ENCODE measurements around the gene METTL6. TPM values are rescaled to one million over a fixed set of nuclear protein-coding genes. Genes with fewer than 3 reads are reported as not detected.
A peak's percentile ranks its signal among the peaks of the same experiment; 100 is the strongest.

METTL6 gene
- total RNA-seq, 1 donor from 2014 or later: 16.0 TPM

DNA sequence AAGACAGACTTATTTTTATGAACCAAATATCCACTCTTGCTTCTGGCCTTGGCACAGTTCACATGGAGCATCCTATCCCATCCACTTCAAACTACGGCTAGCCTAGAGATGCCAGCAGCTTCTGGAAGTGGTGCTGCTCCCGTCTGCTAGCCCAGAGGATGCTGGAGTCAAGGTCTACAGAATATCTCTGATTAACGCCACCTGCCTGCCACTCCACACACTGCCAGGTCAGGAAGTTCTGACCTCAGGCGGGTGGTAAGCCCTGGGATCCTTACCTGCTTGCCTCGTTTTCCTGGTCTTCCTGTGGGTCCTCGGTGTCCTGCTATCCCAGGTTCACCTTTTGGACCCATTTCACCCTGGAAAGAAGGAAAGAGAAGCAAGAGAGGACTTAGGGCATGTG, 42.9 kb upstream of the METTL6 start:
- Mint-ChIP-seq H3K36me3 (ENCODE audit: low read depth, unreplicated experiment) (no peaks in the 10 kb centered on the region), H3K27ac (ENCODE audit: unreplicated experiment) (no peak overlapping the region), H3K9me3 (ENCODE audit: unreplicated experiment) (no peaks in the 10 kb centered on the region), H3K4me1 (ENCODE audit: unreplicated experiment) (peaks cover 5% of the 10 kb centered on the region), H3K4me3 (ENCODE audit: unreplicated experiment) (no peak overlapping the region), H3K27me3 (ENCODE audit: unreplicated experiment) (no peaks in the 10 kb centered on the region)
- no peak for DNase-seq (ENCODE audit: low spot score)
- TF ChIP-seq, protein P1, sequence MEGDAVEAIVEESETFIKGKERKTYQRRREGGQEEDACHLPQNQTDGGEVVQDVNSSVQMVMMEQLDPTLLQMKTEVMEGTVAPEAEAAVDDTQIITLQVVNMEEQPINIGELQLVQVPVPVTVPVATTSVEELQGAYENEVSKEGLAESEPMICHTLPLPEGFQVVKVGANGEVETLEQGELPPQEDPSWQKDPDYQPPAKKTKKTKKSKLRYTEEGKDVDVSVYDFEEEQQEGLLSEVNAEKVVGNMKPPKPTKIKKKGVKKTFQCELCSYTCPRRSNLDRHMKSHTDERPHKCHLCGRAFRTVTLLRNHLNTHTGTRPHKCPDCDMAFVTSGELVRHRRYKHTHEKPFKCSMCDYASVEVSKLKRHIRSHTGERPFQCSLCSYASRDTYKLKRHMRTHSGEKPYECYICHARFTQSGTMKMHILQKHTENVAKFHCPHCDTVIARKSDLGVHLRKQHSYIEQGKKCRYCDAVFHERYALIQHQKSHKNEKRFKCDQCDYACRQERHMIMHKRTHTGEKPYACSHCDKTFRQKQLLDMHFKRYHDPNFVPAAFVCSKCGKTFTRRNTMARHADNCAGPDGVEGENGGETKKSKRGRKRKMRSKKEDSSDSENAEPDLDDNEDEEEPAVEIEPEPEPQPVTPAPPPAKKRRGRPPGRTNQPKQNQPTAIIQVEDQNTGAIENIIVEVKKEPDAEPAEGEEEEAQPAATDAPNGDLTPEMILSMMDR (IDR thresholded peaks at IDR 0.05; ENCODE audit: unreplicated experiment): no peak

DNA sequence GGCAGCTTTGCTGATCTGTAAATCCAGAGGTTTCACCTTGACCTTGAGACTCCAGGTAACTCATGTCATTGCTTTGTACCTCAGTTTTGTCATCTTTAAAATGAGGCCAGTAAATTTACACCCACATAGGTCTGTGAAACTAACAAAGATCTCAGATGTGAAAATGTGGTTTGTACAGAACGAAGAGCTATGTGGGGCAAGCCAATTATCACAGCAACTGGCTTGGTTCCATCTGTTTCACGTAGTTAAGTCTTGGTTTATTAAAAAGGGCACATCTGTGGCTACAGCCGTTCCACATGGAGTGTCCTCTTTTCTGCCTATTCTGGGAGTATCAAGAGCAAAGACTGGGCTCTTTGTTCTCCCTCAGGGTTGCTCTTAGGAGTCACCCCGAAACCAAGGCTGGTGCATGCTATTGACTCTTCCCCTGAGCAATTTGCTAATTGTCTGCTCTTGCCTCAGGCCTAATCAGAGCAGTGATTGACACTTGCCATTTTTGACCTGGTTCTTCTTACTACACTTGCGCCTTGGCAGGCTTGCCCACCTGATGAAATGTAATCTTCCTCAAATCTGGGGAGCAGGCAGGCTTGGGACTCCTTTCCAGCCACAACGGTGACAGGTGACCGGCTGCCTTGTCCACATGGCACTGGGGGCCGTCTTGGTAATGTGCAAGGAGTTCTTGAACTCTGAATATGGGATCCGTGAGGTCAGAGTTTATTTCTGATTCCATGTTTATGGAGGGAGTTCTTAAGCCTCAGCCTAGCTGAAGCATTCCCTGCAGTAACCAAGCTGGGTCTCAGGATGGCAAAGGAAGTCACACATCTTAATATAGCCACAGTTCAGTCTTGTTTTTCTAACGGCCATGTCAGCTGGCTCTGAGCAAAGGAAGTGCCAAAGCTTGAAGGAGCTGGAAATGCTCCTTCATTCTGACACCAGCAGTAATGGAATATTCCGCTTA, 40.2 kb upstream of the METTL6 start:
- DNase-seq (ENCODE audit: low spot score): no peak
- Mint-ChIP-seq H3K4me1 (ENCODE audit: unreplicated experiment) (peaks cover 5% of the 10 kb centered on the region), H3K27me3 (ENCODE audit: unreplicated experiment) (no peaks in the 10 kb centered on the region), H3K27ac (ENCODE audit: unreplicated experiment) (no peak overlapping the region), H3K9me3 (ENCODE audit: unreplicated experiment) (no peaks in the 10 kb centered on the region), H3K4me3 (ENCODE audit: unreplicated experiment) (no peak overlapping the region), H3K36me3 (ENCODE audit: low read depth, unreplicated experiment) (no peaks in the 10 kb centered on the region)
- TF ChIP-seq, protein P1 (IDR thresholded peaks at IDR 0.05; ENCODE audit: unreplicated experiment): no peak

DNA sequence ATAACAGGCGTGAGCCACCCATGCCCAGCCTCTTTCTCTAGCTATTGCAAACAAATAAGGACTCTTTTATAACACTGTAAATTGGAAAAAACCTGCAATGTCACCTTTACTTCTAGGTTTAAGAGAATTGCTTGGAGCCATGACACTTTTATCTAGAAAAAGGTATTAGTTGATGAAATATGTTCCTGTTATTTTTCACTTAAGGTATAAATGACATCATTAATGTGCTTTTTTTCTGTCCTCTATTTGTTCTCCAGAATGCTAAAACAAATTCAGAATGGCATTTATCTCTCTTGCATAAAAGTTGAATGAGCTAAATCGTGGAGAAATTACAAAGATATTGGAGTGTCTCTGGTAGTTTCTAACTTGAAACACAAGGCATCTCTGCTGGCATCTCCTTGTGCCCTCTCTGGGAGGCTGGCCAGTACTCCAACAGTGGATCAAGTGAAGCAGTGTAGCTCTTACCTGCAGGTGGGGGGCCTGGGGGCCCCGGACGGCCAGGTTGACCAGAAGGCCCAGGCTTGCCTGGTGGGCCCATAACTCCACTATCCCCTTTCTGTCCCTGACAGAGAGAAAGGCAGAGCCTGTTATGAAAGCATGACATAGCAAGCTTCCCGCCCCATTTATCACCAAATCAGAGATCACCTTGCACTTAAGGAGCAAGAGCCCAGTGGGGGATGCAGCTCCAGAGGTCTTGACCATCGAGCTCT, 38.7 kb upstream of the METTL6 start:
- Mint-ChIP-seq H3K27ac (ENCODE audit: unreplicated experiment) (no peak overlapping the region), H3K9me3 (ENCODE audit: unreplicated experiment) (no peaks in the 10 kb centered on the region), H3K4me3 (ENCODE audit: unreplicated experiment) (no peak overlapping the region), H3K4me1 (ENCODE audit: unreplicated experiment) (peaks cover 8% of the 10 kb centered on the region), H3K27me3 (ENCODE audit: unreplicated experiment) (no peaks in the 10 kb centered on the region), H3K36me3 (ENCODE audit: low read depth, unreplicated experiment) (no peaks in the 10 kb centered on the region)
- DNase-seq (ENCODE audit: low spot score): no peak
- TF ChIP-seq, protein P1 (IDR thresholded peaks at IDR 0.05; ENCODE audit: unreplicated experiment): no peak

- Mint-ChIP-seq H3K27ac (ENCODE audit: unreplicated experiment) (no peak overlapping the region), H3K27me3 (ENCODE audit: unreplicated experiment) (no peaks in the 10 kb centered on the region), H3K36me3 (ENCODE audit: low read depth, unreplicated experiment) (peaks cover 3% of the 10 kb centered on the region), H3K4me3 (ENCODE audit: unreplicated experiment) (peak overlapping the region; percentile 9), H3K4me1 (ENCODE audit: unreplicated experiment) (peaks cover 3% of the 10 kb centered on the region), H3K9me3 (ENCODE audit: unreplicated experiment) (no peaks in the 10 kb centered on the region)
- DNase-seq (ENCODE audit: low spot score): no peak
- TF ChIP-seq, protein P1 (IDR thresholded peaks at IDR 0.05; ENCODE audit: unreplicated experiment): no peak
Observed at GRCh38 chr3:15462451-15462850, 35.1 kb upstream of the METTL6 start.

All from endothelial cell (in vitro differentiated cells).